CD8-positive, alpha-beta memory T cell (primary cell): ENCODE results near the gene XPO6. TPM values are rescaled to one million over a fixed set of nuclear protein-coding genes. Genes with fewer than 3 reads are reported as not detected.
A peak's percentile ranks its signal among the peaks of the same experiment; 100 is the strongest.

Source experiments
- CTCF ChIA-PET: fragments of 350-600 bp; sonication (Branson Sonifier 250); formaldehyde crosslinking; loops from one replicate; lab custom pipeline; 2021; ENCODE audit warnings: antibody characterized with exemption; lab: Charles Lee
- POLR2A ChIA-PET: fragments of 350-600 bp; sonication (Branson Sonifier 250); formaldehyde crosslinking; loops from one replicate; lab custom pipeline; 2021; ENCODE audit warnings: antibody characterized with exemption; lab: Charles Lee
- DNase-seq, 5 donors: peaks; one replicate each; pipeline versions ENCODE4 v3.0.0 to v3.0.0-alpha.2; 2020 to 2022; ENCODE audit warnings: mixed read lengths in 1 of 5
- H3K27ac ChIP-seq: one replicate; pipeline ENCODE4 v1.7.0; 2013; ENCODE audit warnings: low read depth, mild to moderate bottlenecking, low read length, moderate library complexity
- H3K27me3 ChIP-seq: 2 replicates; pipeline ENCODE4 v1.7.0; 2013; ENCODE audit warnings: low read length, mild to moderate bottlenecking; ENCODE audit not compliant: insufficient read depth, poor library complexity, severe bottlenecking
- H3K36me3 ChIP-seq: 2 replicates; pipeline ENCODE4 v1.7.0; 2013; ENCODE audit warnings: mild to moderate bottlenecking, low read length, moderate library complexity; ENCODE audit not compliant: insufficient read depth
- H3K4me1 ChIP-seq: 2 replicates; pipeline ENCODE4 v1.7.0; 2013; ENCODE audit warnings: mild to moderate bottlenecking, low read length, moderate library complexity; ENCODE audit not compliant: insufficient read depth
- H3K4me3 ChIP-seq: 2 replicates; pipeline ENCODE4 v1.7.0; 2013; ENCODE audit warnings: mild to moderate bottlenecking, low read length
- H3K9me3 ChIP-seq: 2 replicates; pipeline ENCODE4 v1.7.0; 2013; ENCODE audit warnings: mild to moderate bottlenecking, low read length
- H3K27ac Mint-ChIP-seq, 8 donors: one replicate each; pipeline ENCODE4 v1.8.0; 2020 to 2021; ENCODE audit warnings: mixed read lengths in 8 of 8, mild to moderate bottlenecking in 6 of 8, inconsistent platforms in 3 of 8, moderate library complexity in 3 of 8
- H3K27me3 Mint-ChIP-seq, 2 donors: one replicate each; pipeline ENCODE4 v1.8.0; 2020 to 2021; ENCODE audit warnings: mixed read lengths in 2 of 2, mild to moderate bottlenecking in 1 of 2, moderate library complexity in 1 of 2
- H3K36me3 Mint-ChIP-seq, 3 donors: one replicate each; pipeline ENCODE4 v1.8.0; 2020 to 2021; ENCODE audit warnings: mixed read lengths in 3 of 3, inconsistent platforms in 1 of 3, mild to moderate bottlenecking in 1 of 3
- H3K4me1 Mint-ChIP-seq, 3 donors: one replicate each; pipeline ENCODE4 v1.8.0; 2020 to 2021; ENCODE audit warnings: mixed read lengths in 3 of 3, inconsistent platforms in 1 of 3, mild to moderate bottlenecking in 1 of 3
- H3K4me3 Mint-ChIP-seq, 7 donors: one replicate each; pipeline ENCODE4 v1.8.0; 2020 to 2021; ENCODE audit warnings: mixed read lengths in 7 of 7, mild to moderate bottlenecking in 6 of 7, moderate library complexity in 4 of 7, inconsistent platforms in 2 of 7
- H3K9me3 Mint-ChIP-seq, 5 donors: one replicate each; pipeline ENCODE4 v1.8.0; 2020 to 2022; ENCODE audit warnings: mixed read lengths in 5 of 5, mild to moderate bottlenecking in 3 of 5, moderate library complexity in 2 of 5, inconsistent platforms in 1 of 5
- polyA plus RNA-seq: library from polyadenylated mRNA; unstranded; fragments of 300-500 nt; fragmentation: Illumina TruSeq; gene quantifications from one replicate; pipeline ENCODE4 v1.2.3, GENCODE V29; 2021
- total RNA-seq, 2 experiments: library from RNA; stranded (reverse); gene quantifications; one replicate each; pipeline ENCODE4 v1.2.3, GENCODE V29; 2021

The XPO6 gene
- total and polyA plus RNA-seq, 3 experiments from 2014 or later = 96.8 to 234 (median 228) TPM

DNA sequence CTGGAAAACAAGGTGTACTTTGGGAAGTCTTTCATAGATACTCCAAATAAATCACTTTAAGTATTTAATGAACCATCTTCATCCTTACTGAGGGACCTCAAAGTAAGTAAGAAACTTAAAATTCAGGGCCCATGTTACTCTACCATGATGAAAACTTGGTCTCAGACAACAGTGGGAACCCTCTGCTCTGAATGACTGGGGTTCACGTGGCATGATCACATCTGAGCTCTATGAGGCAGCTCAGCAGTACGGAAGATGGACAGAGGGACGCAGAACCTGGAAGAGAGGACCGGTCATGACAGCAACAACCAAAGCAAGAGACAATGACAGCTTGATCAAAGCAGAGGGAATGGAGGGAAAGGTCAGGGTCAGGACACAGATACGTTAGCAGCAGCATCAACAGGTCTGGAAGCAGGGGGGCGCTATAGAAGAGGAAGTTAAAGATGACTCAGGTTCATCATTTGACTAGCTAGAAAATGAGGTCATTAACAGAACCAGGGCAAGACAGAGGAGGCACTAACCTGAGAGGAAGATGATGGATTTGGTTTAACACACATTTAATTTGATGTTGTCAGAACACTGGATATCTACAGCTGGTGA, 9.5 kb downstream of the XPO6 start:
- Histone ChIP-seq H3K27me3 (no peaks in the 10 kb centered on the region), H3K4me1 (peaks cover 61% of the 10 kb centered on the region), H3K9me3 (no peaks in the 10 kb centered on the region), H3K27ac (no peak overlapping the region), H3K4me3 (no peak overlapping the region), H3K36me3 (peaks cover 45% of the 10 kb centered on the region)
- Mint-ChIP-seq H3K27me3 (no peaks in the 10 kb centered on the region), H3K4me1 (peaks cover 31 to 42% (median 34%) of the 10 kb centered on the region in 3 donors), H3K27ac (peak overlapping the region in 4 of 8 donors; percentile 8 to 89 (median 50)), H3K9me3 (no peaks in the 10 kb centered on the region), H3K4me3 (peak overlapping the region in 3 of 7 donors; percentile 18 to 55 (median 46)), H3K36me3 (peaks cover 6 to 35% (median 8%) of the 10 kb centered on the region in 3 donors)
- ChIA-PET POLR2A (interaction anchor here (1.2 kb wide), 1 partner anchor 62 kb away, joined by 4 read pairs; no protein-coding TSS in a partner anchor), CTCF (interaction anchor here (0.9 to 2.3 kb wide), 4 partner anchors 8 to 16 kb away, joined by 3 to 7 read pairs (median 4); no protein-coding TSS in a partner anchor)
- peak in 1 of 5 donors; percentile 8 for DNase-seq

DNA sequence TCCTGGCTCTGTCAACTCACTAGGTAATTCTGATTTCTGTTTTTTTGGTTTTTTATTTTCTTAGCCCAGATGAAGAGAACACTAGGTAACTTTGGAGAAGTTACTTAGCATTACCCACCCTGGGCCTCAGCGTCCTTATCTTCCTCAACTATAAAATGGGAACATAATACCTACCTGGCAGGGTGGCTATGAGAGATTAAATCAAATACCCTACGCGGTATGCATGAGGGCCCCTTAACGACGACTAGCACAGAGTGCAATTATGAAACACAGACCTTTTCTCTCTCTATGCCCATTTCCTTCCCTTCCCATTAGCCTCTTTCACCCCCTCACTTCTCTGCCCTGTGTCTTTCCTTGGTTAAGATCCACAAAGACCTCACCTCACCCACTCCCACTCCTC, 11.1 kb downstream of the XPO6 start:
- Mint-ChIP-seq H3K4me3 (no peak overlapping the region), H3K27me3 (no peaks in the 10 kb centered on the region), H3K27ac (peak overlapping the region; percentile 8 to 94 (median 49)), H3K36me3 (peaks cover 6 to 36% (median 15%) of the 10 kb centered on the region in 3 donors), H3K9me3 (no peaks in the 10 kb centered on the region), H3K4me1 (peaks cover 29 to 48% (median 37%) of the 10 kb centered on the region in 3 donors)
- ChIA-PET POLR2A (no interaction called here), CTCF (interaction anchor here (2.0 kb wide), 1 partner anchor 17 kb away, joined by 6 read pairs; no protein-coding TSS in a partner anchor)
- peaks cover 66% of the 10 kb centered on the region for H3K4me1 ChIP-seq
- peaks cover 43% of the 10 kb centered on the region for H3K36me3 ChIP-seq
- no peaks in the 10 kb centered on the region for H3K27me3 ChIP-seq
- H3K9me3 ChIP-seq = no peaks in the 10 kb centered on the region
- no peak for DNase-seq
- H3K27ac ChIP-seq = no peak overlapping the region
- H3K4me3 ChIP-seq = no peak overlapping the region

DNA sequence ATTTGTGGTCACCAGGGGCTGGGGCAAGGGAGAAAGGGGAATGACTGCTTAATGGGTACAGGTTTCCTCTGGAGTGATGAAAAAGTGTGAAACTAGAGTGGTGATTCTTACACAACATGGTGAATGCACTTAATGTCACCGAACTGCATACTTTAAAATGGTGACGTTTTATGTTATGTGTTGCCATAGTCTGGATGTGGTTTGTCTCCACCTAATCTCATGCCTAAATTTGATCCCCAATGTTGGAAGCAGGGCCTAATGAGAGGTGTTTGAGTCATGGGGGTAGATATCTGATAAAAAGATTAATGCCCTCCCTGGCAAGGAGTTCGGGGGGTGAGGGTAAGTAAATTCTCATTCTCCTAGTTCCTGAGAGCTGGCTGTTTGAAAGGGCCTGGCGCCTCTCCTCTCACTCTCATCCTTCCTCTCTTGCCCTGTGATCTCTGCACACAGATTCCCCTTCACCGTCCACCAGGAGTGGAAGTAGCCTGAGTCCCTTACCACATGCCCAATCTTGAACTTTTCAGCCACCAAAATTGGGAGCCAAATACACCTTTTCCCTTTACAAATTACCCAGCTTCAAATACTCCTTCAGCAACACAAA, 15.3 kb downstream of the XPO6 start:
- Histone ChIP-seq H3K9me3 (no peaks in the 10 kb centered on the region), H3K4me1 (peaks cover 64% of the 10 kb centered on the region), H3K27ac (no peak overlapping the region), H3K36me3 (peaks cover 18% of the 10 kb centered on the region), H3K27me3 (no peaks in the 10 kb centered on the region), H3K4me3 (no peak overlapping the region)
- Mint-ChIP-seq H3K27ac (peak overlapping the region; percentile 81 to 99 (median 94)), H3K9me3 (no peaks in the 10 kb centered on the region), H3K4me3 (peak overlapping the region in 1 of 7 donors; percentile 58), H3K27me3 (no peaks in the 10 kb centered on the region), H3K4me1 (peaks cover 68 to 88% (median 72%) of the 10 kb centered on the region in 3 donors), H3K36me3 (peaks cover 3 to 57% (median 13%) of the 10 kb centered on the region in 3 donors)
- ChIA-PET POLR2A (interaction anchor here (0.6 kb wide), 1 partner anchor 11 kb away, joined by 3 read pairs; no protein-coding TSS in a partner anchor), CTCF (interaction anchor here (2.9 kb wide), 1 partner anchor 14 kb away, joined by 9 read pairs; no protein-coding TSS in a partner anchor)
- DNase-seq = no peak

DNA sequence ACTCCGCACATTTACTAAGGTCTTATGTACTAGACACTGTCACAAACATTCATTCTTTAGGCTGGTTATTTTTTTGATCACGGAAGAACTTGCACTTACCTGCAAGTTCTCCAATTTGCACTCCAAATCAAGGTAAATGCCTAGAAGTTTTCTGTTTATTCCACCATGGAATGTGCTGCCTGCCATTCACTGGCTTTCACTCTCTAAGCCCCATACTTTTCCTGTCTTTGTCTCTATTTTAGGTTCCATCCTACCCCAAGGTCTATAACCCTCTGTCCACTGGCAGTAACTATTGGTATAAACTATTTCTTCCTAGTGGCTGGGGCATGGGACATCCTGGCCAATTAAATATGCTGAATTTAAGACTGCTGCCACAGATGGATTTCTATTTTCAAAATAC, 15.9 kb downstream of the XPO6 start:
- Mint-ChIP-seq H3K36me3 (peaks cover 3 to 54% (median 15%) of the 10 kb centered on the region in 3 donors), H3K9me3 (no peaks in the 10 kb centered on the region), H3K4me1 (peaks cover 68 to 88% (median 71%) of the 10 kb centered on the region in 3 donors), H3K27me3 (no peaks in the 10 kb centered on the region), H3K27ac (peak overlapping the region; percentile 81 to 99 (median 98)), H3K4me3 (peak overlapping the region in 1 of 7 donors; percentile 16)
- no peaks in the 10 kb centered on the region for H3K27me3 ChIP-seq
- CTCF ChIA-PET = no interaction called here
- peaks cover 64% of the 10 kb centered on the region for H3K4me1 ChIP-seq
- H3K27ac ChIP-seq = no peak overlapping the region
- no peak overlapping the region for H3K4me3 ChIP-seq
- POLR2A ChIA-PET = no interaction called here
- H3K9me3 ChIP-seq = no peaks in the 10 kb centered on the region
- peaks cover 12% of the 10 kb centered on the region for H3K36me3 ChIP-seq
- DNase-seq = no peak

DNA sequence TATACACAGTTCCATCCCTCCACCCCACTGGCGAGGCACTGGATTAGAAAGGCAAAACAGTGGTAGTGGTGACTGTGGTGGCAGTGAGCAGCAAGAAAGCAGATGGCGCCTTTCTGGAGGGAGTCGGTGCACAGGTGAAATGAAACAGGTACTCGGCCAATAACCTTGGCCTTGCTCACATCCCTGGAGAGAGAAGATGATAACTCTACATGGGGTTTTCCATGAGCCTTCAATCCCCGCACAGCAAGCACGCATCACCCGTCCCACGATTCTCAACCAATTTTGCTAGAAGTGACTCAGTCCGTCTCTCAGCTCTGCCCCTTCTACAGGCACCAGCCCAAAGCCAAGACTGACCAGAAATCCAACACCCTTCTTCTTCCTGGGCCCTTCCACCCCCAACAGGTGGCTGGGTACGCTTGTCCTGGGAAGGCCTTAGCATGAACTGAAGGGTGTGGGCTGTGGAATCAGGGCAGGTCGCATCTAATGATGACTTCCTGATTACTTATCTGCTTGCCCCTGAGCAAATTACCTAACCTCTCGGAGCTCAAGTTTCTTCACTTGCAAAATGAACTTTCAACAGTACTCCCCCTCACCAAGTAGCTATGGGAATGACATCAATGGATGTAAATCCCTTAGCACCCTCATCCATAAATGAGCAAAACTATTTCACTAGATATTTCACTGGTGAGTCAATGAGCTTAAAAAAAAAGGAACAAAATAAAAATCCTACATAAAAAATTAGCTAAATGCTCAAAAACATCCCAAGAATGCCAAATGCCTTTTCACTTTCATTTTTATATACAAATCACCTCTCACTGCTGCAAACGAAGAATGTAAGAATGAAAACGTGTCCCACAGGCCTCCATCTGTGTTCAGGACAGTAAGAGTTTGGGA, 18.0 kb downstream of the XPO6 start:
- H3K27me3 ChIP-seq = no peaks in the 10 kb centered on the region
- H3K9me3 Mint-ChIP-seq = no peaks in the 10 kb centered on the region
- H3K36me3 ChIP-seq = peaks cover 7% of the 10 kb centered on the region
- H3K27ac ChIP-seq = peak overlapping the region; percentile 69
- H3K36me3 Mint-ChIP-seq = peaks cover 3 to 52% (median 15%) of the 10 kb centered on the region in 3 donors
- H3K27me3 Mint-ChIP-seq = peaks cover 0 to under 1% of the 10 kb centered on the region in 2 donors
- peak overlapping the region; percentile 52 for H3K4me3 ChIP-seq
- no peaks in the 10 kb centered on the region for H3K9me3 ChIP-seq
- CTCF ChIA-PET = interaction anchor here (0.8 to 4.0 kb wide), 12 partner anchors 10 to 84 kb away, joined by 3 to 34 read pairs (median 4); no protein-coding TSS in a partner anchor
- H3K4me3 Mint-ChIP-seq = peak overlapping the region; percentile 47 to 86 (median 81)
- POLR2A ChIA-PET = interaction anchor here (0.6 to 2.4 kb wide), 5 partner anchors 14 to 300 kb away, joined by 3 to 25 read pairs (median 4); partner anchors contain the start of genes APOBR and XPO6
- H3K4me1 Mint-ChIP-seq = peaks cover 78 to 95% (median 82%) of the 10 kb centered on the region in 3 donors
- peak overlapping the region; percentile 97 to 99 (median 98) for H3K27ac Mint-ChIP-seq
- peaks cover 68% of the 10 kb centered on the region for H3K4me1 ChIP-seq
- DNase-seq = peak in 4 of 5 donors; percentile 13 to 54 (median 21)

DNA sequence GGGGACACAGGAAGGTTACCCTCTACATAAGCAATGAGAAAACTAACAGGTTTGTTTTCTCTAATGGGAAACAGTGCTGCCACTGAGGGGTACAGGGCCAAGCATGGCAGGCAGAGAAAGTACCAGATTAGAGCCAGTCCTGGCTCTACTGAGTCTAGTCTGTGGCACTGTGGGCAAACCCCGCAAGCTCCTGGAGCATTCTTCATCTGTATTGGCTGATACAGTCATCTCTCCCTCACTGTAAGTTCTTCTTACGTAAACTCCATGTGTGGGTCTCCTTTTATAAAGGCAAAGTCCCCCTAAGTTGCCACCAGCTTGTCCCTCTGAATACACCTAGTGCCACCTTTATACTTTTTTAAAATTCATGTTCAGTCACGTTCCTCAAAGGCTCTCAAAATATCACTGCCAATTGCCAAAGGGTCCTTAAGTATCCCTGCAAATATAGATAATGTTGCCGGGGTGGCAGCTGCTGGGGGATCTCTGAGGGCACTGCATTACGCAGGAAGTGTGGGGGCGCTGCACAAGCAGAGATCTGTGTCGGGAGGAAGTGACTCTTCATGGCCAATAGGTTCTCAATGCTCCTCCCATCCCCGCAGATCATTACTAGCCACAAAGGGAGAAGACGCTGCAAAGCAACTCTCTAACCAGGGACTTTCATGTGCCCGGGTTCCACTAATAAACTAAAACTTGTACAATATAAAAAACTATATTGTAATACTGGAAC, 18.8 kb downstream of the XPO6 start:
- Histone ChIP-seq H3K27ac (peak overlapping the region; percentile 69), H3K27me3 (no peaks in the 10 kb centered on the region), H3K4me3 (peak overlapping the region; percentile 52), H3K4me1 (peaks cover 76% of the 10 kb centered on the region), H3K9me3 (no peaks in the 10 kb centered on the region), H3K36me3 (peaks cover 7% of the 10 kb centered on the region)
- POLR2A ChIA-PET = interaction anchor here (0.7 to 2.4 kb wide), 3 partner anchors 18 to 52 kb away, joined by 3 to 25 read pairs (median 9); partner anchors contain the start of gene XPO6
- peak; percentile 64 to 86 (median 82) for DNase-seq
- CTCF ChIA-PET = interaction anchor here (0.9 to 4.0 kb wide), 9 partner anchors 10 to 51 kb away, joined by 3 to 34 read pairs (median 4); no protein-coding TSS in a partner anchor
- Mint-ChIP-seq H3K4me1 (peaks cover 86 to 95% (median 87%) of the 10 kb centered on the region in 3 donors), H3K4me3 (peak overlapping the region; percentile 47 to 86 (median 81)), H3K27ac (peak overlapping the region; percentile 97 to 99 (median 98)), H3K27me3 (peaks cover 0 to 1% of the 10 kb centered on the region in 2 donors), H3K36me3 (peaks cover 3 to 50% (median 15%) of the 10 kb centered on the region in 3 donors), H3K9me3 (no peaks in the 10 kb centered on the region)
